Measurements from ENCODE around the gene HDAC9.

GRCh38 chr7:18890885-18891621 is 395.5 kb downstream of the HDAC9 start:
- no peak for TF ChIP-seq EZH2 (IDR thresholded peaks at IDR 0.05)
- peak; percentile 73; the same call in 1 of the 2 replicates for TF ChIP-seq POLR2AphosphoS5 (IDR thresholded peaks at IDR 0.05; ENCODE audit: borderline replicate concordance, low read depth, low read length)
- TF ChIP-seq FOXP2 (optimal IDR thresholded peaks at IDR 0.05; ENCODE audit: control extremely low read depth, extremely low read length, insufficient read depth), result no peak

Measured in SK-N-MC (cell line).